Nucleus accumbens (tissue), 56 donors: ENCODE measurements around the gene KMT2C.
"Not testable (repeated sequence)": the region's sequence is repeated elsewhere in the genome, so short reads cannot be mapped to it uniquely, and the experiment has no call there.

ENCODE experiments used
- DNase-seq, 56 donors: peaks; one replicate each; lab custom pipeline; 2025; lab: John Stamatoyannopoulos, UW

KMT2C gene

DNA sequence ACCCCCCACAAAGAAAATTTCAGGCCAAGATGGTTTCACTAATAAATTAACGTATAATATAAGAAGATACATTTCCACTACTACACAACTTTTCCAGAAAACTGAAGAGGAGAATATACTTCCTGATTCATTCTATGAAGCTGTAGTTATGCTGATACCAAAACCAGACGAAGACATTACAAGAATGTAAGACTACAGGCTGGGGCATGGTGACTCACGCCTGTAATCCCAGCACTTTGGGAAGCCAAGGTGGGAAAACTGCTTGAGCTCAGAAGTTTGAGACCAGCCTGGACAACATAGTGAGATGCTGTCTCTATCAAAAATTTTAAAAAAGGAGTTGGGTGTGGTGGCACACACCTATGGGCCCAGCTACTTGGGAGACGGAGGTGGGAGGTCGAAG is 201.4 kb downstream of the KMT2C start:
- not testable (repeated sequence) for DNase-seq

DNA sequence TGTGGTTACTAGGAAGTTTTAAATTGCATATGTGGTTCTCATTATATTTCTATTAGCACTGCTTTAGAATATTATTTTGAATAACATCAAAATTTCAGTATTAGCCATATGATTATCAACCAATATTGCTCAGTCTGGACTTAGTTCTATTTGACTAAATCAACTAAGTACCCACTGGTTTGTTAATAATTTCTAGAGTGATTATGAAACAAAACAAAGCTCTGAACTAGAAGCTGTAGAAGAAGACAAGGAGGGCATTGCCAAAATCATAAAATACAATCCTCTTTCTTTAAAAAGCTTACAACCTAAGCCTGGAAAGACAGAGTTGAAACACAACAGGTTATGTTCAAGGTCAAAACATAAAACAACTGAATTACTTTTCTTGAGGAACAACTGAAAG is 204.7 kb downstream of the KMT2C start:
- no peak for DNase-seq

DNA sequence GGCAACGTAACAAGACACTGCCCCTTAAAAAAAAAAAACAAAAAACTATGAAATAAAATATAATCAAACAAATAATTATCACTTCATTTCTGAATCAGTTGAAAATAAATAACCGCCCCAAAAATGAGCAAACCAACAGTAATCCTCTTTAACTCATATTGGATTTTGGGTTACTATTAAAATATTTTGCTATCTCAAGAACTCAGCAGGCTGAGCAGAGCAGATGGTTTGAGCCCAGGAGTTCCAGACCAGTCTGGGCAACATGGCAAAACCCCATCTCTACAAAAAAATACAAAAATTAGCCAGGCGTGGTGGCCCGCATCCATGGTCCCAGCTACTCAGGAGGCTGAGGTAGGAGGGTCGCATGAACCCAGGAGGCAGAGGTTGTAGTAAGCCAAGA is 216.2 kb downstream of the KMT2C start:
- not testable (repeated sequence) for DNase-seq

DNA sequence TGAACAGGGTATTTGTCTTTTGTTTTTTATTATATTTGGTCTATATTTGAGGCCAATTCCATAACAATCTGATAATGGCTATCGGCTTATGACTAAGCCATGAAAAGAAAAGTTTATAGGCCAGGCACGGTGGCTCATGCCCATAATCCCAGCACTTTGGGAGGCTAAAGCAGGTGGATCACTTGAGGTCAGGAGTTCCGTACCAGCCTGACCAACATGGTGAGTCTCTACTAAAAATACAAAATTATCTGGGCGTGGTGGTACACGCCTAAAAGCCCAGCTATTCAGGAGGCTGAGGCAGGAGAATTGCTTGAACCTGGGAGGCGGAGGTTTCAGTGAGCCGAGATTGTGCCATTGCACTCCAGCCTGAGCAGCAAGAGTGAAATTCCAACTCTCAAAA is 227.0 kb downstream of the KMT2C start:
- DNase-seq = not testable (repeated sequence)

DNA sequence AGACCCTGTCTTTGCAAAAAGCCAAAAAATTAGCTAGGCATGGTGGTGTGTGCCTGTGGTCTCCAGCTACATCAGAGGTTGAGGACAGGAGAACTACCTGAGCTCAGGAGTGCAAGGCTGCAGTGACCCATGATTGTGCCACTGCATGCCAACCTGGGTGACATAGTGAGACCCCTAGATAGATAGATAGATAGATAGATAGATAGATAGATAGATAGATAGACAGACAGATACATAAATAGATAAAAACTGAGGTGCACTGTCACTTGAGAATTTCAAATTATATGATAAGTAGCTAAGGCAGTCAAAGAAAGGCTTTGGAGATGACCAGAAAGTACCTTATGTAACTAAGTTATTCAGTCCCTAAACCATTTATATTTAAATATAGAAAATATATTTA is 231.4 kb downstream of the KMT2C start:
- DNase-seq = not testable (repeated sequence)

DNA sequence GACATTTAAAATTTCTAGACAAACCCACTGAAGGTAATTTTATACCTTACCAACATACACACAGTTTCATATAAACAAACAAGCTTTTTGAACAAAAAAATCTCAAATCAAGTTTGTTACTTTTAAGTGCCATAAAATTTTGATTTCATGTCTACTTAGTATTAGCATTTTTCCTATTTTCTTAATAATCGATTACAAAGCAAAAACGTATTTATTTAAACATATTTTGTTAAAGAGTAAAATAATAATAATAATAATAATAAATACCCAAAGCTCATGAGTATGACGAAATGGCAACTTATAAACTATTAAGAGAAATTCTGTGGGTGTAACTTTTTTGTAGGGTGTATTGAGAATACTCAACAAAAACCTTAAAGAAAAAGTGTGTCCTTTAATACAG is 232.7 kb downstream of the KMT2C start:
- DNase-seq = no peak

DNA sequence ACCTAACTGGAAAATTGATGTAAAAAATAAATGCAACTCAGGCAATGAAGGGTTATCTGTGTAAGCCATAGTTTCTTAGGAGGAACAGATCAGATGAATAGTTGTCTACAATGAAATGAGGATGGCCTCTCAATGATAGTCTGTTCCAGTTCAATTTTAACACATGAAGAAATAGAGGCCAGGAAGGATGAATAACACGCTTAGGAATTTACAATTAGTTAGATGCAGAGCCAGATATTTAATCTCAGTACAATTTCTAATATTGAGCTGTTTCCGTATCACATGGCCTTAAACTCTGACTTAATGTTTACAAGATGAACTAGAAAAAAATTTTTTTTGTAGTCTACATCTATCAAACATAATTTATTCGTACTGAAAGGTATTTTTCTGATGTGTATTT is 233.7 kb downstream of the KMT2C start:
- no peak for DNase-seq

DNA sequence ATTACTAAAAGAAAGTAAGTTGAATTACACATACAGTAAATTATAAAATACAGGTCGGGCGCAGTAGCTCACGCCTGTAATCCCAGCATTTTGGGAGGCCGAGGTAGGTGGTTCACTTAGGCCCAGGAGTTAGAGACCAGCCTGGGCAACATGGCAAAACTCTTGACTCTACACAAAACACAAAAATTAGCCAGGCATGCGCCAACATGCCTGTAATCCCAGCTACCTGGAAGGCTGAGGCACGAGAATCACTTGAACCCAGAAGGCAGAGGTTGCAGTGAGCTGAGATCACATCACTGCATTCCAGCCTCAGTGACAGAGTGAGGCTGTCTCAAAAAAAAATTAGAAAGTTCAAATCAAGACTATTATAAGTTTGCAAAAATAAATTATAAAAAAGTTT is 235.4 kb downstream of the KMT2C start:
- no peak for DNase-seq

DNA sequence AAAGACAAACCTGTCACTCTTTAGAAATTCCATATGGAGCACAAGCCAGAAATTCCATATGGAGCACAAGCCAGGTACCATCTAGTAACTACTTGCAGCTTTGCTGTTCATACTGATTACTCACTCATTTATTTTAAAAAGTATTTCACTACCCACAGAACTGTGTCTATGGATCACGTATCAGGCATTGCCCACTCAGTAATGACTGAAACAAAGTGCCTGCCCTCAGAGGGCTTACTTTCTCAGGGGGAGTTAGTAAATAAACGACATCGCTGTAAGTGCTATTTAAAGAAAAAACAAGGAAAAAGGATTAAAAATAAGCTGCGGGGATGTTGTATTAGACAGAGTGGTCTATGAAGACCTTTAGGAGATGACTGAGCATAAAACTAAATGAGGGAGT is 239.4 kb downstream of the KMT2C start:
- DNase-seq = no peak

DNA sequence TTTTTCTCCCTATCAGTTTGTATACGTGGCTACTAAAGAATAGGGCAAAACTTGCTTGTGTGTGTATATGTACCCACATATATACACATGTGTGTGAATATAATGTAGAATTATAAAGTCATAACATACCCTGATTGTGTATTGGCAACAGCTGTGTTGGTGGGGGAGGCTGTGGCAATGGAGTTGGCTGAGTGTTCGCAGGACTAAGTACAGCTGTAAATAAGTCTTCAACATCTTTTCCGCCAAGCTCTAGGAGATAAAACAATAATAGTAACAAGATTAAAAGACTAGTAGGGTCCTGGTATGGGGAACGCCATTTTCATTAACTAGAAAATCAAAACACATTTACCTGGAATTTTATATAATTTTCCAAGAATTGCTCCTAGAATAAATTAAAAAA is 241.9 kb downstream of the KMT2C start:
- DNase-seq = no peak

DNA sequence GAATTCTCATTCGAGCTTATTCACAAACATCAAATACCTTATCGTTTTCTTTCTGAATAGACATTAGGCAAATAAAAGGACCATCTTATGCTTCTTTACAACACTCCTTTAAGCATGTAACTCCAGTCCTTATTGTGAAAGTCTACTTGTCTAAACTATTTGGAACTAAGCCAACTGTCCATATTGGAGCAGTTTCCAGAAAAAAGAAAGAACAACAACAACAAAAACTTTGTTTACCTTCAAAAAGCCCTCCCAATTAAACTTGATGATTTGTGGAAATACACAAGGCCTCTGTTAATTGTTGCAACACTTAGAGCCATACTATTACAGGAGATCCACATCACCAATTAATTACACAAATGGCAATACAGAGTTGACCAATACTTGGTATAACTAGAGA is 246.7 kb downstream of the KMT2C start:
- DNase-seq = no peak

DNA sequence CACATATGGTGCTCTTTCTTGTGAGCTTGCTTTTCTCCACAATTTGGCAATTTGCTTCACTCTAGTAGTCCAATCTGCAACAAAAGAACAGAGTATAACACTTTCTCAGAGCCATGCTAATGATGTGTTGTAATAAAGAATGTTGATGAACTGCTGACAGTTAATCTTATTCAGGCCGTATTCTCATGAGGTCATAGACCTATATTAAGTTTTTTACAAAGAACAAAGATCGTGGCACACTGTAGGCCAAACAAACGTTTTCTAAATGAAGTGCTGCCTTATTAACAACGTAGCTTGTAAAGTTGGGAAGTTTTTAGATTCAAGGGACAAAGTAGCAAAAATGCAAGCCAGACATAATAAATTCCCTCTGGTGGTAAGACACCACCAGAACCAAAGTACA is 250.2 kb downstream of the KMT2C start:
- DNase-seq = no peak

DNA sequence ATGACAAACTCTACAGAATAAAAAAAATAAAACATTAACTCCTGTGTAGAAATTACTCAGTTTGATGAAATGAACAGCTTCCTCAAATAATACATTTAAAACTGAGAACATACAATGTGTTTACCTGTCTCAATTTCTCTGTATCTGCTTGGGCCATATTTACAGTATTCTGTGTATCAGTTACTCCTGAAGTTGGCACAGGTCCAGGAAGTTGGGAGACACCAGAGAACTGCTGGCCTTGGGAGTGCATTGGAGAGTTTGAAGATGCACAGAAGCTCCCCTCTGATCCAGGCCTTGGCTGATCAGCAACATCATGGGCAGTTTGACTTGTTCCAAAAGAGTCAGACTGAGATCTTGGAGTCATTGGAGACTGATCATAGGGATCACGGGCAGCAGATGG is 255.2 kb downstream of the KMT2C start:
- DNase-seq = no peak

DNA sequence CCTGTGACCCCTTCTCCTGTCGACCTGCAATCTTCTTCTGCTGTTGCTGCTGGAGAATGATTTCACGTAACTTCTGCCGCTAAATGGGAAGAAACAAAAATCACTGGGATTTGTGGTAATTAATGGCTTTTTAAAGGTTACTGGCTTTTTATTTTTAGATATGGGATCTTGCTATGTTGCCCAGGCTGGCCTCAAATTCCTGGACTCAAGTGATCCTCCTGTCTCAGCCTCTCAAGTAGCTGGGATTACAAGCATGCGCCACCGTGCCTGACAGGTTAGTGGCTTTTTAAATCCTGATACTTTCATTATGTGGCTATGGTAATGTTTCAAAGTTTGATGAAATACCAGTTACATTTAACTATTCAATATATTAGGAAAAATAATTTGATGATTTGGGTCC is 255.8 kb downstream of the KMT2C start:
- DNase-seq = no peak

DNA sequence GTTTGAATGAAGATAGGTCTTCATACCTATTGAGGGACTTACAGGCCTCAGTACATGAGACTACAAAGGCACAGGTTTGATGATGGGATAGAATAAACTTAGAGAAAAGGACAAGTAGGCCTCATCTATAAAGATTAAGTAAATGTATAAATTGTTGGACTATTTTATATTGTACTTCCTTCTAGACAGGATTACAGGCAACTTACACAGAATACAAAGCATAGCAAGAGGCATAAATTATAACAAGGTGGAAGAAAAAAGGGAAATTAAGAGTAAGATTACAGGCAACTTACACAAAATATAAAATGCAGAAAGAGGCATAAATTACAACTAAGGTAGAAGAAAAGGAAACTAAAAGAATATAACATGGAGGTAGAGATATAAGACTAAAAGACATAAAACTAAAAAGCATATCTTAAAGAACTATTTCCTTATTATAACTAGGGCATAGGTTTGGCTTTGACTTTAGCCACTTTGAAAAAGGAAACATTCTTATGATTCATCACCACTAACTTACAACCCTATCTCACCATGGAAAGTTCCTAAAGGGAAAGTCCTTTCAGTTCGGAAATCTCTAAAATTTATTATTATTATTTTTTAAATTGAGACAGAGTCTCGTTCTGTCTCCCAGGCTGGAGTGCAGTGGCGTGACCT is 257.3 kb downstream of the KMT2C start:
- no peak for DNase-seq

DNA sequence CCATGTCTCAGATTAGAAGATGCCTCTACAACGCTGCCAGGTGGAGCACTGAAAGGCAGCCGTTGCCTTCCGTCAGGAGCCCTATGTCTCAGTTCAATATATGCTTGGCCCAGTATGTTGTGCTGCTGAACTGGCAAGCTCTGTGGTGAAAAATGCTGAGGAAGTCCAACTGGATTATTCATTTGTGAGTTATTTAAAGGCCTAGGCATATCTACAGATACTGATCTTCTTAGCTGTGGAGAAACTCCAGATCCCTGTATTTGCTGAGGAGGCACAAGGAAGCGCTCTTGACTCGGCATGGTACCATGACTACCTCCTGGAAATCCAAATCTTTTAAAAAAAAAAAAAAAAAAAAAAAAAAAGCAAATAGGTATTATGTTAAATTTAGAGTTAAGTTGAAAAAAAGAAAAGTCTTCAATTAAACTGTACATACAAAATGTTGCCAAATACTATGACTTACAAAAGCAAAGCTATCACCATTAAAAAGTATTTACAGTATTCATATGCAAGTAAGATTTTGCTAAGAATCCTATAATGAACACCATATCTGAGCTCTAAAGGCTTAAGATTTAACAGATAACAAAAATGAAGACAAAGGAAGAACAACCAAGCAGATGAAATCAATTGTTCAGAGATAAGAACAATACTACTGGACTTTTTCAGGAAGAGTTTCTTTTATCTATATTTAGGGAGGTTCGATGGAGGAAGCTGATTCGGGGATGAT is 258.0 kb downstream of the KMT2C start:
- DNase-seq = no peak

DNA sequence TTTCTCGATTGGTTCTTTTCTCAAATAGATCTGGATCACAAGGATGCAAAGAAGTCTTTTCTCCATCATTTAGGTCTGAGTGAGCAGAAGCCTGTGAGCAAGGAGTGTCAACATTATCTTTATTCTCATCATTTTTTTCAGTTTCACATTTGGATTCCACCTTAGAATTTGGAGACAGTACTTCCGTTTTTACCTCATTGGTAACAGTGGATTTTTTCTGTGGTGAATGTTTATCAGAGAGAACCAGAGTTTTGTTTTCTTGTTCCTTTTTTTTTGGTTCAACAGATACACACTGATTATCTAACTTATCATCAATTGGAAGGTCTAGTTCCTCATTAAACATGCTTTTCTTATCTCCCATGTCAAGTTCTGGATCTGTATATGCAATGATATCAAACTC is 259.0 kb downstream of the KMT2C start:
- no peak for DNase-seq

DNA sequence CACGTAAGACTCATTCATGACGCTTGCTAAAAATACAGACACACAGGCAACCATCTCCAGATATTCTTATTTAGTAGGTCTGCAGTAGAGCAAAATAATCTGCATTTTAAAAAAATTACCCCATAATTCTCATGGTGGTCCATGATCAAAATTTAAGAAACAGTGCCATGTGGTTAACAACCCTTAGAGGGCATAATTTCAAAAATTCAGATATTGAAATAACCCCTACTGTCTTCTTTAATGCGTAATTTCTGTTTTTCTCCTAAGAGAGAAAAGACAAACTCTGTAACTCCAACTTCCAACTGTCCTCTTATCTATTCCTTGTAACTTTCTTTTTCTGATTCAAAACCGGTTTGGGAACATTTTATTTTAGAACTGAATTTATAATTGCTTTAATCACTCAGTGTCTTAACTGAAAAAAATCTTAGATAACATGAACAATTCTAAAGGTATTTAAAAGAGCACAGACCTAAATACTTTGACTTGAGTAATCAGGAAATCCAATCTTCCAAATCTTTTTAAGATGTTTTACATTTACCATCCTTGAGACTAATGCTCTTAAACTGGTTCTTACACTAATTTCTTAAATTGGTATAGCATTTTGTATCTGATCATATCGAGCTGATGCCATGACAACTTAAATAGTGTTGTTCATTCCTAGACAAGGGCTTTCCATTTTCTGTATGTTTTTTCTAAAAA is 262.3 kb downstream of the KMT2C start:
- DNase-seq = no peak

DNA sequence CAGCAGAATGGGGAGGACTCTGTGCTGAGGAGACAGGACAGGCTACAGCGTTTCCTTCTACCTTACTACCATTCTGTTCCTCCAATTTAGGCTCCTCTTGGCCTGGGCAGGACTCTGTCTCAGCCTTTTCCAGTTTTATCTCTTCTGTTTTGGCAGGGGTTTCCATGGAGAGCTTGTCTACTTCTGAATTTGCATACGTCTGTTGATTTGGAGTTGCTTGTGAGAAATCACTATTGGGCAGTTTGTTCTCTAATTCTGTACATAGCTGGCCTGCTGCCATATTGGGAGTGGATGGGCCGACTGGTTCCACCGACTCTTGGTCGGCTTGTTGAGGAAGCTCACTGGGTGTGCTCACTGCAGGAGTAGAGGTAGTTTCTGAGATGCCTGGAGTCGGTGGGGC is 273.5 kb downstream of the KMT2C start:
- DNase-seq = no peak

DNA sequence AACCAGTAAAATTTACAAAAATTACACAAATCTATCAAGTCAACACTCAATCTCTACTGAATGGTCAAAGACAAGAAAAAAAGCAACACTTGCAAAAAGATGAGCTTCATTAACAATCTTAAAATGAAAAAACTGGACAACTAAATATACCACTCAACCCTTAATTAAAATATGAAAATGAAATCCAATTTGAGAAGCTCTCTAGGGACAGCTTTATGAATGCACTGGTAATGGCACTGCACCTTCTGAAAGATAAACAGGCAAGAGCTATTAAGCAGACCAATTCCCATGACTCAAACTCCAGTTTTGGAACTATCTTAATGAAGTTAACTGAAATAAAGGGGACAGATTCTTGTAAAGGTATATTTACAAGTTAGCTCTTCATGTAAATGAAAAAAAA is 274.6 kb downstream of the KMT2C start:
- no peak for DNase-seq

DNA sequence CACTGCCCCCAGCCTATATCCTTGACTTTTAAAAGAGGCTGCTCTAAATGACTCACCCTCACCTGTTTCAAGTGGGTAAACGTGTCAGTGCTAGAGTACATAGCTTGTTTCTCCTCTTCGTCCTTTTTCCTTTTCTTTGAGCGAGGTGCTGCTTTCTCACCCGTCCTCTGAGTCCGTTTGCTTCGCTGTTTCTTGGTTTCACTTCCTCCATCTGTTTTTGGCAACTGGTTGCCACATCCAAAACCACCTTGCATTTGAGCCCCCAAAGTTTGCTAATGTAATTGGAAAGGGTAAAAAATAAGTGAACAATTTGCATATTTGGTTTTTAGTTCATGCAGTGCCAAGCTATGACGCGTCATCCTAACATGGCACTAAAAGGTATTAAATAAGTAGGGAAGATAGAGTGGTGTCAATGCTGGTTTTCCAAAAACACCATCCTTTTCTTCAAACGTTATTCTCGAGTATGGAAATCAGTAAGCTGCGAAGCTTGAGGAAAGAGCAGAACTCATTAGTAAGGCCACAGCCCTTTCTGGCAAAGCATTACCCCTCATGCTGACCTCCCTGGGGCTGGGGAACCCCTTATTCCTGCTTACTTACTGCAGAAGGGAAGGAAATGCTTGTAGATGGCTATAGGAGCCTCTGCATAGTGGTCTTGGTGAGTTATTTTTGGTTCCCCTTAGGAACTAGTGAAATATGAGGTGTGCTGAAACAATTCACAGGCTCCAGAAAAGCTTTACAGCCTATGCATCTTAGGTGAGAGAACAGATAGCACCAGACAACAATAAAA is 276.8 kb downstream of the KMT2C start:
- DNase-seq = no peak
